Karpas-422 (cell line): ENCODE data around the gene DISC1. TPM values are rescaled to one million over a fixed set of nuclear protein-coding genes. Genes with fewer than 3 reads are reported as not detected.

Experiments
- DNase-seq: peaks from one replicate; pipeline ENCODE4 v3.0.0-alpha.2; 2015
- H2AFZ ChIP-seq: fragments of 200-600 bp; sonication (generic); 2 replicates; pipeline ENCODE4 v1.6.1; 2014; ENCODE audit warnings: antibody characterized with exemption, low read length, mixed read lengths
- H3K27ac ChIP-seq: fragments of 200-600 bp; sonication (generic); 2 replicates; pipeline ENCODE4 v1.5.1; 2014; ENCODE audit warnings: mild to moderate bottlenecking, low read length, moderate library complexity
- H3K27me3 ChIP-seq: fragments of 200-600 bp; sonication (generic); 2 replicates; pipeline ENCODE4 v1.6.1; 2014; ENCODE audit warnings: low read length, mixed read lengths
- H3K36me3 ChIP-seq: fragments of 200-600 bp; sonication (generic); 2 replicates; pipeline ENCODE4 v1.6.1; 2014; ENCODE audit warnings: low read length, mixed read lengths; ENCODE audit not compliant: insufficient read depth
- H3K4me1 ChIP-seq: fragments of 200-600 bp; sonication (generic); 2 replicates; pipeline ENCODE4 v1.6.1; 2014; ENCODE audit warnings: mild to moderate bottlenecking, low read length, mixed read lengths
- H3K4me2 ChIP-seq: fragments of 200-600 bp; sonication (generic); 2 replicates; pipeline ENCODE4 v1.6.1; 2014; ENCODE audit warnings: low read length, low read depth, mild to moderate bottlenecking; ENCODE audit not compliant: poor library complexity, severe bottlenecking
- H3K4me3 ChIP-seq: fragments of 200-600 bp; sonication (generic); 2 replicates; pipeline ENCODE4 v1.5.1; 2014; ENCODE audit warnings: mild to moderate bottlenecking, antibody characterized with exemption, low read length, mixed read lengths
- H3K79me2 ChIP-seq: fragments of 200-600 bp; sonication (generic); 2 replicates; pipeline ENCODE4 v1.6.1; 2014; ENCODE audit warnings: mild to moderate bottlenecking, low read length, mixed read lengths
- H3K9ac ChIP-seq: fragments of 200-600 bp; sonication (generic); 2 replicates; pipeline ENCODE4 v1.6.0; 2014; ENCODE audit warnings: low read length
- H3K9me2 ChIP-seq: fragments of 200-600 bp; sonication (generic), shearing (Covaris generic); replicated peaks from 2 replicates; pipeline ENCODE4 v1.6.0; 2014; ENCODE audit warnings: mild to moderate bottlenecking, low read length, moderate library complexity; ENCODE audit not compliant: insufficient read depth
- H3K9me3 ChIP-seq: fragments of 300-700, 200-600 bp; sonication (generic); 2 replicates; pipeline ENCODE4 v1.6.1; 2014; ENCODE audit warnings: low read length, mixed read lengths
- H4K20me1 ChIP-seq: fragments of 200-600 bp; sonication (generic); 2 replicates; pipeline ENCODE4 v1.6.1; 2014; ENCODE audit warnings: mild to moderate bottlenecking, antibody characterized with exemption, low read length, low read depth; ENCODE audit not compliant: insufficient read depth
- total RNA-seq: library from RNA; depleted of rRNA; stranded (reverse); fragments of >200 nt; shearing (Covaris generic); gene quantifications from 2 replicates; pipeline ENCODE4 v1.2.3, GENCODE V29; 2014; ENCODE audit warnings: low replicate concordance

DISC1 gene
- total RNA-seq, 1 experiment from 2014 or later: 6.4 TPM

DNA sequence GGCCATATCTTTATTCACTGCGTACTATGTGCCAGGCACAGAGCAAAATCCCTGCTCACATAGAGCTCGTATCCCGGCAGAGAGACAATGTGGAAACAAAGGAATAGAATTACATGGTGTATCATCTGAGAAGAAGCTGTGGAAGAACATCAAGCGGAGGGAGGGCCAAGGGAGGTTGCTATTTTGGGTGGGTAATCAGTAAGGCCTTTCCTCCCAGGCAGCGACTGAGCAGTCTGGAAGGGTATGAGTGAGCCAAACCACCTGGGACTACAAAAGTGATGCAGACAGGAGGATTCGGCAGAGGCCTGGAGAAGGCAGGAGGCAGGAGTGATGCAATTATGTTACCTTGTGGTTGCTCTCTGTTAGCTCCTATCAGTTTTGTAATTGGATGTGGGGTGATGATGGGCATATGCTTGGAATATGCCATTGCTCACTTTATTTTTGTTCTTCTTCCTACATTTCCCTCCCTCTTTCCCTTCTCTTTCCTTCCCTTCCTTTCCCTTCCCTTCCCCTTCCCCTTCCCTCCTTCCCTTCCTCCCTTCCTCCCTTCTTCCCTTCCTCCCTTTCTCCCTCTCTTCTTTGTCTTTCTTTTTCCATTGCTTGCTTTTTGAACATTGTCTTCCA, 172.9 kb downstream of the DISC1 start:
- no peak overlapping the region for H3K4me3 ChIP-seq
- H3K9me2 ChIP-seq: no peaks in the 10 kb centered on the region
- no peaks in the 10 kb centered on the region for H3K4me1 ChIP-seq
- no peak for DNase-seq
- H2AFZ ChIP-seq: no peak overlapping the region
- no peaks in the 10 kb centered on the region for H4K20me1 ChIP-seq
- no peak overlapping the region for H3K4me2 ChIP-seq
- no peaks in the 10 kb centered on the region for H3K79me2 ChIP-seq
- no peaks in the 10 kb centered on the region for H3K9me3 ChIP-seq
- no peaks in the 10 kb centered on the region for H3K27me3 ChIP-seq
- no peak overlapping the region for H3K9ac ChIP-seq
- H3K27ac ChIP-seq: no peak overlapping the region
- no peaks in the 10 kb centered on the region for H3K36me3 ChIP-seq

DNA sequence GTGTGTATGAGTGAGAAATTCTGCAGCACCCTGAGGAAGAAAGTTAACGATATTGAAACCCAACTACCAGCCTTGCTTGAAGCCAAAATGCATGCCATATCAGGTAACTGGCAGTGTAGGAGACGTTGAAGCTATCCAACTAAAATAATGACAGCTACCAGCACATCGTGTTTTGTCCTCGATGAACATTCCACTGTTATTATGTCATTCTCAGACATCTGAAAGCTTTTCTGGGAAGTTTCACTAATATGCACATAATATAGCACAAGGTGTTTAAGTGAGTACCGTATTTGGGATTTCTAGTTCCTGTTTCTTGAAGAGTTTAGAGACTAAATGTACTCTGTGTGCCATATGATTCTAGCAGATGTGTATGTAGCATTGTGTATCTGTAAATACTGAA, 173.5 kb downstream of the DISC1 start:
- no peaks in the 10 kb centered on the region for H3K9me2 ChIP-seq
- H3K36me3 ChIP-seq: no peaks in the 10 kb centered on the region
- no peaks in the 10 kb centered on the region for H3K9me3 ChIP-seq
- no peak overlapping the region for H3K4me3 ChIP-seq
- H3K4me2 ChIP-seq: no peak overlapping the region
- no peaks in the 10 kb centered on the region for H3K4me1 ChIP-seq
- H3K27ac ChIP-seq: no peak overlapping the region
- DNase-seq: no peak
- no peaks in the 10 kb centered on the region for H3K27me3 ChIP-seq
- no peaks in the 10 kb centered on the region for H4K20me1 ChIP-seq
- no peak overlapping the region for H3K9ac ChIP-seq
- H2AFZ ChIP-seq: no peak overlapping the region
- H3K79me2 ChIP-seq: no peaks in the 10 kb centered on the region

DNA sequence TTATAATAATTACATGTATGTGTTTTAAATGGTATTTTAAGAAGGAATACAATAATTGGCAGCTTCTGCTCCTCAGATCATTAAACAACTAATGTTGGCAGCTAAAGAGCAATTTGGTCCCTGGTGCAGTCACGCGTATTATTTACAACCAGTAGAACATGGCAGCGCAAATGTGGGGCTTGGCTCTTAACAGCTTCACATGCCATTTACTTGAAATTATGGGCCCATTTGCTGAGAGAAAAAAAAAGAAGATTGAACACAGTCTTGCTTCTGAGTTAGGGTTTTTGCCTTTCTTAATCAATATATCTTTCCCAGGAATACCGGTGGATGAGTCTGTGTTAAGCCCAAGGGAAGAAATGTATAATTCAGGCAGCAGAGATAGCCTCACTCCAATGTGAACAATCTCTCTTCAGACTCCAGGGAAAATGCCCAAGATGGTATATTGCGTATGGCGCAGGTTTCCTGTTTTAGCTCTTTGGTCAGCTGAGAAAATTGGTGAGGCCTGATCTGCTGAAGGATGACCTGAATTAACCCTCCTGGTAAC, 174.5 kb downstream of the DISC1 start:
- Histone ChIP-seq H3K9me3 (no peaks in the 10 kb centered on the region), H3K9me2 (no peaks in the 10 kb centered on the region), H3K4me2 (no peak overlapping the region), H3K9ac (no peak overlapping the region), H3K4me1 (no peaks in the 10 kb centered on the region), H3K4me3 (no peak overlapping the region), H3K36me3 (no peaks in the 10 kb centered on the region), H3K27ac (no peak overlapping the region), H3K79me2 (no peaks in the 10 kb centered on the region), H4K20me1 (0 out of 2 replicates have a peak, but pooled peaks cover under 1% of the 10 kb centered on the region), H3K27me3 (no peaks in the 10 kb centered on the region), H2AFZ (no peak overlapping the region)
- no peak for DNase-seq

DNA sequence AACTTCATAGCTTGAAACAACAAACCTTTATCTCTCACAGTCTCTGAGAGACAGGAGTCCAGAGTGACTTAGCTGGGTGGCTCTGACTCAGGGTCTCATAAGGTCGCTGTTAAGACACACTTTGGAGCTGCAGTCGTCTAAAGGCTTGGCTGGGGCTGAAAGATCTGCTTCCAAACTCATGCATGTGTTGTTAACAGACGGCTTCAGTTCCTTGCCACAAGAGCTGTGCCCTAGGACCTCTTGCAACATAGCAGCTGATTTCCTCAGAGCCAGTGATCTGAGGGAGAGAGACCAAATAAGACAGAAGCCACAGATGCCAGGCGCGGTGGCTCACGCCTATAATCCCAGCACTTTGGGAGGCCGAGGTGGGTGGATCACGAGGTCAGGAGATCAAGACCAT, 176.8 kb downstream of the DISC1 start:
- Histone ChIP-seq H3K9ac (no peak overlapping the region), H3K36me3 (no peaks in the 10 kb centered on the region), H3K9me2 (no peaks in the 10 kb centered on the region), H3K9me3 (no peaks in the 10 kb centered on the region), H3K27ac (no peak overlapping the region), H2AFZ (no peak overlapping the region), H3K27me3 (no peaks in the 10 kb centered on the region), H3K4me2 (no peak overlapping the region), H3K79me2 (no peaks in the 10 kb centered on the region), H3K4me1 (no peaks in the 10 kb centered on the region), H3K4me3 (no peak overlapping the region), H4K20me1 (0 out of 2 replicates have a peak, but pooled peaks cover 8% of the 10 kb centered on the region)
- no peak for DNase-seq

DNA sequence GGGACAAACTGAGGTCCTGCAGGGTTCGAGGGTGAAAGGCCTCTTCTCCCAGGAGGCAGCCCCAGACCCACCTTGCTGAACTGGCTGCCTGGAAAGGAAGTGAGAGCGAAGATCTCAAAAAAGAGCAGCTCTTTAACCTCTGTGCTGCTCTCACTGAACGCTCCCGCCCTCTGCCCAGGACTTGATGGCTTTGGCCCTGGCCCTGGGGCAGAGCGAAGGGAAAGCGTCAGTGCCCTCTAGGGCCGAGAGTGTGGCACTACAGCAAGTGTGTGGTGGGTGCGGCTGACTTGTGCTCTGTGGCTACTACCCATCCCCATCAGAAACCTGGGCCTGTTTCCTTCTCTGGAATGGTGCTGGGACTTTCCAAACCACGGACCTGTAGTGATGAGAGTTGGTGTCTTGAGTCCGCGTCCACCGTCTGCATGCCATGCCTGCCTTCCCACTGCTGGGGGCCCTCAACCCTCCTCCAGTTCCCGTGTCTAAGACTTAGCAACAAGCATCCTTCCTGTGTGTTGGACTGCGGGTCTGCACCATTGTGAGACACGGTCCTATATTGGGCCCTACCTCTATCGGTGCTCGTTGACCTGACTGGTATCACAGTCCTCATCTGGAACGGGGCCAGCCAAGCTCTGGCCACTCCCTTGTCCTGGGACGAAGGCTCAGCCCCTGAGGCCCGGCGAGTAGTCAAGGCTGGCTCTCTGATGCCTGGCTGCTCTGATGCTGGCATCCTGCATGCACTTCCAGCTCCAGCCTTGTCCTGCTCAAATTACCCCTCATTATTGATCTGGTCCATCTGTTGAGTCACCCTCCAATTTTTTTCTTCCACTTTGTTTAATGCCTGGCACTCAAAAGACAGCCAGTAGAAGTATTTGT, 180.3 kb downstream of the DISC1 start:
- Histone ChIP-seq H3K4me1 (no peaks in the 10 kb centered on the region), H3K9me2 (no peaks in the 10 kb centered on the region), H3K9me3 (no peaks in the 10 kb centered on the region), H3K9ac (no peak overlapping the region), H3K27ac (no peak overlapping the region), H4K20me1 (0 out of 2 replicates have a peak, but pooled peaks cover 8% of the 10 kb centered on the region), H3K36me3 (no peaks in the 10 kb centered on the region), H3K79me2 (no peaks in the 10 kb centered on the region), H3K4me3 (no peak overlapping the region), H2AFZ (no peak overlapping the region), H3K4me2 (no peak overlapping the region), H3K27me3 (no peaks in the 10 kb centered on the region; the same call in 1 of the 2 replicates)
- DNase-seq: peak; percentile 90

DNA sequence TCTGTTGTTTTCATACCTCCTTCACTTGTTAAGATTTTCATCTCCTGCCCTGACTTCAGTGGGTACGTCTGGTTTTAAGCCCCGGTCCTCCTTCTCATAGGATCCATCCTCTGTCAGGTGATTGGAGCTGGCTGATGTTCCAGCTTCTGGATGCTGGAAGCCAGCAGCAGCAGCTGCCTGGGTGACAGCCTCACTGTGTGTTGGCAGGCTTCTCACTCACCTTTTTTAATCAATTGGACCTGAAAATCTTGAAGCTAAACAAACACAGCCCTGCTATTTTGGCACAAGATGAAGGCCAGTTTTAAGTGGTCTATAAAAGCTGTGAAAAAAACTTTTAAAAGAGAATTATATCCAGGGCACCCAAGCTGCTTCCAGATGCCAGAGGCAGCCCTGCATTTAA, 181.0 kb downstream of the DISC1 start:
- no peaks in the 10 kb centered on the region for H3K9me2 ChIP-seq
- no peak overlapping the region for H3K4me2 ChIP-seq
- H3K9me3 ChIP-seq: no peaks in the 10 kb centered on the region
- H3K9ac ChIP-seq: no peak overlapping the region
- H3K27ac ChIP-seq: no peak overlapping the region
- H3K4me1 ChIP-seq: no peaks in the 10 kb centered on the region
- no peak overlapping the region for H2AFZ ChIP-seq
- H3K4me3 ChIP-seq: no peak overlapping the region
- no peaks in the 10 kb centered on the region; the same call in 1 of the 2 replicates for H3K27me3 ChIP-seq
- H3K79me2 ChIP-seq: no peaks in the 10 kb centered on the region
- 0 out of 2 replicates have a peak, but pooled peaks cover 8% of the 10 kb centered on the region for H4K20me1 ChIP-seq
- no peak for DNase-seq
- no peaks in the 10 kb centered on the region for H3K36me3 ChIP-seq

DNA sequence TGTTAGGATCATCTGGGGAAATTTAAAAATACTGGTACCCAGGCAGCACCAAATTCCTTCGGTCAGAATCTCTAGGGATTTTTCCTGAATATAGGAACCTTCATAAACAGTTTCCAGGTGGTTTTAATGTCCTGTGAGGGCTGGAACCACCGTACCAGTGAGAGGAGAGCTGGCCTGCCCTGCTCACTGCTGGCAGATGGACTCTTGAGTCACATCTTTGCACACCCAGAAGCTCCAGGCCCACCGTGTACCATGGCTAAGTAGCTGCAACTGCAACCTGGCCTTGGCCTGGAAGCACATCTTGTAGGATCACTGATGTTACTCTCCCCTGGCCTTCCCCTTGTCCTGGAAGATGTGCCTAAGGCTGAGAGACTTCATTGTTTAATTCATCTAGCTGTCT, 181.5 kb downstream of the DISC1 start:
- H3K4me1 ChIP-seq: no peaks in the 10 kb centered on the region
- H3K4me3 ChIP-seq: no peak overlapping the region
- no peaks in the 10 kb centered on the region for H3K79me2 ChIP-seq
- no peak overlapping the region for H3K9ac ChIP-seq
- no peak for DNase-seq
- H2AFZ ChIP-seq: no peak overlapping the region
- no peaks in the 10 kb centered on the region for H3K36me3 ChIP-seq
- no peaks in the 10 kb centered on the region for H3K9me2 ChIP-seq
- no peak overlapping the region for H3K27ac ChIP-seq
- H3K9me3 ChIP-seq: no peaks in the 10 kb centered on the region
- H3K4me2 ChIP-seq: no peak overlapping the region
- H3K27me3 ChIP-seq: no peaks in the 10 kb centered on the region; the same call in 1 of the 2 replicates
- H4K20me1 ChIP-seq: 0 out of 2 replicates have a peak, but pooled peaks cover 8% of the 10 kb centered on the region

DNA sequence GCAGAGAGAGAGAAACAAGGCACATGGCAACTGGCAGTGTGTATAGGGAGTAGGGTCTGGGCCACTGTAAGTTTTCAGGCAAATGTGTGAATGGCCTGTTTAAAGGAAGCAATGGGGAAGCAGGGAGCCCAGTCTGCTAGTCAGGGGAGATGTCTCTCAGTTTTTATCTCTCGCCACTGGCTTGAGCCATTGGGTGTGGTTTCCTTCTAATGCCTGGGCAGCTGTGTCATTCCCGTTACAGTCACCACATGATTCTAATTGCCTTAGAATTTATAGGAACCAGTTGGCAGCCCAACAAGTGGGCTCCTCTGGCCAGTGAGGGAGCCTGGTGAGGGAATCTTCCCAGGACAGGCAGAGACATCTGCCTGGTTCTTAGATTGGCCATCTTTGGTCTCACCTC, 182.4 kb downstream of the DISC1 start:
- H3K9ac ChIP-seq: no peak overlapping the region
- H3K79me2 ChIP-seq: no peaks in the 10 kb centered on the region
- no peak for DNase-seq
- no peaks in the 10 kb centered on the region for H3K4me1 ChIP-seq
- no peak overlapping the region for H2AFZ ChIP-seq
- no peaks in the 10 kb centered on the region for H3K9me2 ChIP-seq
- no peak overlapping the region for H3K4me2 ChIP-seq
- H3K27me3 ChIP-seq: no peaks in the 10 kb centered on the region; the same call in 1 of the 2 replicates
- no peak overlapping the region for H3K27ac ChIP-seq
- H3K36me3 ChIP-seq: no peaks in the 10 kb centered on the region
- no peaks in the 10 kb centered on the region for H3K9me3 ChIP-seq
- no peak overlapping the region for H3K4me3 ChIP-seq
- 0 out of 2 replicates have a peak, but pooled peaks cover 8% of the 10 kb centered on the region for H4K20me1 ChIP-seq
